GM12872 (cell line): Measurements from ENCODE around the gene STAMBP.

Experiments used
- CTCF ChIP-seq: IDR thresholded peaks from 3 replicates; pipeline ENCODE4 v1.5.1; 2011; ENCODE audit warnings: low read depth, mild to moderate bottlenecking, low read length, moderate library complexity; ENCODE audit not compliant: insufficient read depth

The STAMBP gene

GRCh38 chr2:73838889-73839534, 10.3 kb downstream of the STAMBP start:
- TF ChIP-seq CTCF = no peak

DNA sequence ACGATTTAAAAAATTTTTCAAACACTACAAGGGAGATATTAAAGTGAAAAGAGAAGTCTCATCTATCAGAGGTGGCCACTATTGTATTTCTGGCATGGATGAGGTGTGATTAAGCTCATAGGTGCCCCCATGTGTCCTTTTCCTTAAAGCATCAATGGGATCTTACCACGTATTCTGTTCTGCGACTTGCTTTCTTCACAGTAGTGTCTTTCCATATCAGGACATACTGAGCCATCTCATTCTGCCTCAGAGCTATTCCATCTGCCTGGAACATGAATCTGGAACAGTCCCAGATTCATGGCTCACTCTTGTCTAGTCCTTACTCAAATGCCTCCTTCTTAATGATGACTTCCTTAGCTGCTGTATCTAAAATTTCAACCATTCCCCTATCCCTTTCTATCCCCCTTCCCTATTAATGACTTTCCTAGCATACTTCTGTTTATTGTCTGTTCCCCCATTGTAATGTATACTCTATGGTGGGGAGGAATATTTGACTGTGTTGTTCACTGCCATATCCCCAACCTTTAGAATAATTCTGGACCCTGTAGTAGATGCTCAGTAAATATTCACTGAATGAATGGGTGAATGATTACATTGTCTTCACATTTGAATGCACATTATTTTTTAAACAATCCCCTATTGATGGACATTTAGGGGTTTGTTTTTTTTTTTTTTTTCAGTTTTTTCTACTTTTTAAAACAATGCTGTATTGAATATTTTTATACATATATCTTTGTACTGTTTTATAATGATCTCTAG, 11.1 kb downstream of the STAMBP start:
- TF ChIP-seq CTCF = no peak

DNA sequence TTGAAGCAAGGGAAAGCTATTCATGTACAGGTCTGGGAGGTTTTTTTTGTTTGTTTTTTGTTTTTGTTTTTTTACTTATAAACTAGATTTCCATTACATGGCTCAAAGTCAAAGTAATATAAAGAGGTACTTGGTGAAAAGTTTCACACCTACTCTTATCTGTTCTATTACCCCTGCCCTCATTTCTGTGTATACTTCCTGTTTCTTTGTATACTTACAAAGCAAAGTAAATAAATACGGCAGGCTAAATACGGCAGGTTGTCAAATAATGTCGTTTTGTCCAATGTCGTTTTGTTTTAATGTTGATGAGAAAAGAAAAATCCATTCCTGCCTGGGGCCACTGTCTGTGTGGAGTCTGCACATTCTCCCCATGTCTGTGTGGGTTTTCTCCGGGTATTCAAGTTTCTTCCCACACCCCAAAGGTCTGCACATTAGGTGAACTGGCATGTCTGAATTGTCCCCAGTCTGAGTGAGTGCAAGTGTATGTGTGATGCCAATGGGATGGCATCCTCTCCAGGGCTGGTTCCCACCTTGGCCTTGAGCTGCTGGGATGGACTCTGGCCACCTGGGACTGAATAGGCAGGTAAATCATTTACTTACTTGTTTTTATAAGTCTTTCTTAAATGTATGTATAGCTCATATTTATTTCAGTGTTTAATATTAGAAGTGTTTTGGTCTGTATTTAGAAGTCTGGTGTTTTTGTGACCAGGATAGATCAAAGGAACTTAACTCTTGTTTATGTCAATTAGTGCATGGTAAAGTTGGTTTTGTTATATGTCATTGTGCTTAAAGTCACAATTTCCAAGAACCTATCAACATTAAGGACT, 13.4 kb downstream of the STAMBP start:
- no peak for TF ChIP-seq CTCF

DNA sequence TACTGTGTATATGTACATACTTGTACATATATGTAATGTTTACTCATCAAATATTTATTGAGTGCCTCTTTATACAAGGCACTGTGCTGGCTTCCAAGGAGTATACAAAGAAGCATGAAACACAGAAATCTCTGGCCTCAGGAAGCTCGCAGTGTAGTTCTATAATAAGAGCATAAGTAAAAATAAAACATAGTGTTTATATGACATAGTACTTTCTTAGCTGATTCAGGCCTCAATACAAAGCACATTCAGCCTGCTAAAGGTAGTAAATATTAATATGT, 13.9 kb downstream of the STAMBP start:
- TF ChIP-seq CTCF = no peak

DNA sequence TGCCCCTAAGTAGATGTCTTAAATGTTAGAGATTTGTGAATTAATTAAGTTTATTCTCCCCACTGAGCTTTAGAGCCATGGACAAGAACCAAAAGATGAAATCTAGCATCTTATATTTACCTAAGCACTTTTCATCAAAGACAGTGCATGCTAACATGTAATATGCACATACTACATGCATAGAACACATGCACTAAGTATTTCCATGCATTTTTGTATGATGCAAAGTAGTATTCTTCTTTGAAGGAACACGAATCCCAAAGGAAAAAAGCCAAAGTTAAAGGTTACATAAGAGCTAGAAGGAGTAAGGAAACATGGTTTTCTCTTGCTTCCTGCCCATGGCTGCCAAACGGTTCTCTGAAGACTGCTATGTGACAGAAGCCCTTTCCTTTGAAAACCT, 15.3 kb downstream of the STAMBP start:
- no peak for TF ChIP-seq CTCF

- TF ChIP-seq CTCF = no peak
These were observed 21.2 kb downstream of the STAMBP start for GRCh38 chr2:73850009-73850408.

DNA sequence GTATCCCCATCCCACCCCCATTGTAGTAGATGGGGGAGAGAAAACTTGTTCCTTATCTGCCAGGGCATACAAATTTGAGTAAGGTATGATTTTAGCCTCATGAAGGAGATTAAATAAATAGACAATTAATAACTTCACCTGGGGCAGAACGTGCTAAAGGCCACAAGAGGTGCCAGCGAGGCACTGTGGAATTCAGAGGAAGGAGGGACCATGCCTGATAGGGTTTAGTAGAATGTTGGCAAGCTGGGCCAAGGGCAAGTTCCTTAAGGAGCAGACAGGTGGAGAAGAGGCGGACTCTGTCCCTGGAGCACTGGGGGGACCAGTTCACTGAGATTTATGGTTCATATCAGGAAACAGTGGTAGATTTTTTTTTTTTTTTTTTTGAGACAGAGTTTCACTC, 22.5 kb downstream of the STAMBP start:
- peak; percentile 45; the same call in 2 of the 3 replicates for TF ChIP-seq CTCF
